ENCODE results near the gene IWS1.
"Not testable (repeated sequence)": the region's sequence is repeated elsewhere in the genome, so short reads cannot be mapped to it uniquely, and the experiment has no call there.

The IWS1 gene

GRCh38 chr2:127560201-127560930, 34.1 kb upstream of the IWS1 start:
- DNase-seq: no peak

- no peak for DNase-seq
Observed at GRCh38 chr2:127559454-127559853, 33.2 kb upstream of the IWS1 start.

GRCh38 chr2:127558911-127559310, 32.6 kb upstream of the IWS1 start:
- no peak for DNase-seq

- no peak for DNase-seq
Observed at GRCh38 chr2:127552846-127553245, 26.6 kb upstream of the IWS1 start.

- DNase-seq: no peak
Observed at GRCh38 chr2:127552336-127552735, 26.0 kb upstream of the IWS1 start.

GRCh38 chr2:127551221-127551930, 25.1 kb upstream of the IWS1 start:
- DNase-seq: no peak

GRCh38 chr2:127546797-127547196, 20.5 kb upstream of the IWS1 start:
- DNase-seq: no peak

- no peak for DNase-seq
Observed at GRCh38 chr2:127545796-127546195, 19.5 kb upstream of the IWS1 start.

GRCh38 chr2:127545189-127545588, 18.9 kb upstream of the IWS1 start:
- no peak for DNase-seq

GRCh38 chr2:127543013-127543501, 16.8 kb upstream of the IWS1 start:
- DNase-seq: not testable (repeated sequence)

- no peak for DNase-seq
Observed at GRCh38 chr2:127542231-127542630, 15.9 kb upstream of the IWS1 start.

GRCh38 chr2:127541809-127542208, 15.5 kb upstream of the IWS1 start:
- no peak for DNase-seq

- no peak for DNase-seq
Observed at GRCh38 chr2:127537644-127538043, 11.4 kb upstream of the IWS1 start.

GRCh38 chr2:127536707-127537541, 10.6 kb upstream of the IWS1 start:
- no peak for DNase-seq

- no peak for DNase-seq
Observed at GRCh38 chr2:127535918-127536317, 9.6 kb upstream of the IWS1 start.

GRCh38 chr2:127535422-127535901, 9.2 kb upstream of the IWS1 start, which contains the start of gene MYO7B:
MYO7B (plus strand) TSS chr2:127535683; CDS start chr2:127559723, 24,040 bp downstream.
- no peak for DNase-seq

- DNase-seq: no peak
Observed at GRCh38 chr2:127532296-127532695, 6.0 kb upstream of the IWS1 start.

GRCh38 chr2:127531221-127531648, 4.9 kb upstream of the IWS1 start:
- DNase-seq: no peak

- no peak for DNase-seq
Observed at GRCh38 chr2:127530245-127531140, 4.2 kb upstream of the IWS1 start.

- DNase-seq: not testable (repeated sequence)
Observed at GRCh38 chr2:127529416-127529815, 3.1 kb upstream of the IWS1 start.

GRCh38 chr2:127528487-127528886, 2.2 kb upstream of the IWS1 start:
- no peak for DNase-seq
